Mesodermal cell (in vitro differentiated cells): Measurements from ENCODE around the gene FSTL5.

Experiments used
- H3K27ac ChIP-seq: 2 replicates; pipeline ENCODE4 v1.7.0; 2013; ENCODE audit warnings: mild to moderate bottlenecking, low read depth, low read length, moderate library complexity; ENCODE audit not compliant: severe bottlenecking
- H3K36me3 ChIP-seq: 2 replicates; pipeline ENCODE4 v1.7.1; 2013; ENCODE audit warnings: mild to moderate bottlenecking, low read length, moderate library complexity; ENCODE audit not compliant: control insufficient read depth, insufficient read depth
- H3K4me1 ChIP-seq: one replicate; pipeline ENCODE4 v1.7.1; 2013; ENCODE audit warnings: mild to moderate bottlenecking, low read length; ENCODE audit not compliant: insufficient read depth, control insufficient read depth, poor library complexity, severe bottlenecking
- H3K4me3 ChIP-seq: 2 replicates; pipeline ENCODE4 v1.7.0; 2013; ENCODE audit warnings: low read length, control low read depth, mild to moderate bottlenecking; ENCODE audit not compliant: insufficient read depth, poor library complexity, severe bottlenecking; ENCODE audit errors: extremely low read depth
- H3K9me3 ChIP-seq: 2 replicates; pipeline ENCODE4 v1.7.1; 2013; ENCODE audit warnings: mild to moderate bottlenecking, low read length, moderate library complexity; ENCODE audit not compliant: control insufficient read depth
- WGBS, 2 experiments: methylation state at CpG; one replicate each; pipeline ENCODE4 v1.1.5; 2013; ENCODE audit warnings: missing lambda C conversion rate in 2 of 2; ENCODE audit not compliant: insufficient coverage in 2 of 2; 5-methylcytosine and 5-hydroxymethylcytosine counted together

Gene FSTL5

GRCh38 chr4:162016219-162016618, 147.6 kb downstream of the FSTL5 start:
- Histone ChIP-seq H3K9me3 (no peaks in the 10 kb centered on the region), H3K27ac (no peak overlapping the region), H3K4me3 (no peak overlapping the region), H3K4me1 (no peaks in the 10 kb centered on the region), H3K36me3 (no peaks in the 10 kb centered on the region)
- WGBS, 2 experiments: no CpG with 5 or more reads among the region's 1 CpG

GRCh38 chr4:162015090-162015489, 148.7 kb downstream of the FSTL5 start:
- Histone ChIP-seq H3K27ac (no peak overlapping the region), H3K4me3 (no peak overlapping the region), H3K4me1 (no peaks in the 10 kb centered on the region), H3K9me3 (no peaks in the 10 kb centered on the region), H3K36me3 (no peaks in the 10 kb centered on the region)
- 82% methylated on average over 3 of the region's 3 CpGs; no CpG with 5 or more reads in 1 of the 2 experiments for WGBS, 2 experiments

- Histone ChIP-seq H3K4me3 (no peak overlapping the region), H3K4me1 (no peaks in the 10 kb centered on the region), H3K36me3 (no peaks in the 10 kb centered on the region), H3K9me3 (no peaks in the 10 kb centered on the region), H3K27ac (no peak overlapping the region)
- WGBS, 2 experiments: 80% methylated on average over 1 of the region's 2 CpGs; no CpG with 5 or more reads in 1 of the 2 experiments
Measured at GRCh38 chr4:162011089-162011488, 152.7 kb downstream of the FSTL5 start.

- H3K36me3 ChIP-seq: no peaks in the 10 kb centered on the region
- H3K27ac ChIP-seq: no peak overlapping the region
- no peak overlapping the region for H3K4me3 ChIP-seq
- no CpG with 5 or more reads among the region's 2 CpGs for WGBS, 2 experiments
- H3K9me3 ChIP-seq: no peaks in the 10 kb centered on the region
- no peaks in the 10 kb centered on the region for H3K4me1 ChIP-seq
Measured at GRCh38 chr4:162010362-162010761, 153.4 kb downstream of the FSTL5 start.

GRCh38 chr4:161992317-161992716, 171.5 kb downstream of the FSTL5 start:
- no peaks in the 10 kb centered on the region for H3K4me1 ChIP-seq
- no peaks in the 10 kb centered on the region for H3K36me3 ChIP-seq
- no peaks in the 10 kb centered on the region for H3K9me3 ChIP-seq
- WGBS, 2 experiments: 88 to 93% methylated on average over 6 of the region's 7 CpGs
- no peak overlapping the region for H3K27ac ChIP-seq
- no peak overlapping the region for H3K4me3 ChIP-seq

- no peaks in the 10 kb centered on the region for H3K4me1 ChIP-seq
- 68 to 71% methylated on average over 5 of the region's 5 CpGs for WGBS, 2 experiments
- no peak overlapping the region for H3K4me3 ChIP-seq
- no peaks in the 10 kb centered on the region for H3K9me3 ChIP-seq
- H3K27ac ChIP-seq: no peak overlapping the region
- H3K36me3 ChIP-seq: no peaks in the 10 kb centered on the region
Measured at GRCh38 chr4:161991811-161992210, 172.0 kb downstream of the FSTL5 start.

GRCh38 chr4:161990721-161991120, 173.1 kb downstream of the FSTL5 start:
- Histone ChIP-seq H3K27ac (no peak overlapping the region), H3K9me3 (no peaks in the 10 kb centered on the region), H3K4me1 (no peaks in the 10 kb centered on the region), H3K36me3 (no peaks in the 10 kb centered on the region), H3K4me3 (no peak overlapping the region)
- no CpG with 5 or more reads among the region's 2 CpGs for WGBS, 2 experiments

- Histone ChIP-seq H3K9me3 (no peaks in the 10 kb centered on the region), H3K4me1 (no peaks in the 10 kb centered on the region), H3K27ac (no peak overlapping the region), H3K36me3 (no peaks in the 10 kb centered on the region), H3K4me3 (no peak overlapping the region)
Measured at GRCh38 chr4:161988946-161989345, 174.9 kb downstream of the FSTL5 start.

- Histone ChIP-seq H3K4me3 (no peak overlapping the region), H3K9me3 (no peaks in the 10 kb centered on the region), H3K27ac (no peak overlapping the region), H3K36me3 (no peaks in the 10 kb centered on the region), H3K4me1 (no peaks in the 10 kb centered on the region)
- 86 to 100% methylated on average over 1 of the region's 1 CpG for WGBS, 2 experiments
Measured at GRCh38 chr4:161987611-161988010, 176.2 kb downstream of the FSTL5 start.

- Histone ChIP-seq H3K4me1 (no peaks in the 10 kb centered on the region), H3K27ac (no peak overlapping the region), H3K36me3 (no peaks in the 10 kb centered on the region), H3K4me3 (no peak overlapping the region), H3K9me3 (no peaks in the 10 kb centered on the region)
- 80% methylated on average over 1 of the region's 2 CpGs; no CpG with 5 or more reads in 1 of the 2 experiments for WGBS, 2 experiments
Measured at GRCh38 chr4:161952382-161952781, 211.4 kb downstream of the FSTL5 start.

GRCh38 chr4:161949946-161950725, 213.7 kb downstream of the FSTL5 start:
- no peak overlapping the region for H3K27ac ChIP-seq
- no peaks in the 10 kb centered on the region for H3K36me3 ChIP-seq
- 86 to 93% methylated on average over 4 of the region's 4 CpGs for whole genome bisulfite sequencing, 2 experiments
- H3K4me1 ChIP-seq: no peaks in the 10 kb centered on the region
- no peaks in the 10 kb centered on the region for H3K9me3 ChIP-seq
- no peak overlapping the region for H3K4me3 ChIP-seq
